HEK293 (cell line): ENCODE measurements around the gene CORO1C.
"Not testable (repeated sequence)": the region's sequence is repeated elsewhere in the genome, so short reads cannot be mapped to it uniquely, and the experiment has no call there.

Experiments
- ZNF521 ChIP-seq: fragments of 450-650 bp; formaldehyde crosslinking; IDR thresholded peaks from 2 replicates; pipeline ENCODE4 v1.5.1; 2017; ENCODE audit warnings: missing biosample characterization, mild to moderate bottlenecking, missing genetic modification characterization
- TF ChIP-seq, protein P1 (sequence below): fragments of 450-650 bp; formaldehyde crosslinking; IDR thresholded peaks from 2 replicates; pipeline ENCODE4 v1.5.1; 2016; ENCODE audit warnings: missing biosample characterization, missing genetic modification characterization
- TF ChIP-seq, protein P2 (sequence below): fragments of 450-650 bp; formaldehyde crosslinking; IDR thresholded peaks from 2 replicates; pipeline ENCODE4 v1.5.1; 2016; ENCODE audit warnings: missing biosample characterization, missing genetic modification characterization

DNA sequence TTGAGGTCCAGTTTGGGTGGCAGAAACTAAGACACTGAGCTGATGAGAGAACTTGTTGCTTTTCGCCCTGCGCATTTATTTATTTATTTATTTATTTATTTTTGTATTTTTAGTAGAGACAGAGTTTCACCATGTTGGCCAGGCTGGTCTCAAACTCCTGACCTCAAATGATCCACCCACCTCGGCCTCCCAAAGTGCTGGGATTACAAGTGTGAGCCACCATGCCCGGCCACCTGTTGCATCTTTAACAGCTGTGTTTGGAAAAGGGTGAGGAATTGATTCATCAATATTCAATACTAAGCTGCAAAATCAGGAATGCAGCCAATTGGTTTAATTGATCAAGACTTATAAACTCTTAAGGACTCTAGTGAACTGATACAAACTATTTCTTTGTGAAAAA, 73.2 kb downstream of the CORO1C start:
- TF ChIP-seq, protein P1, sequence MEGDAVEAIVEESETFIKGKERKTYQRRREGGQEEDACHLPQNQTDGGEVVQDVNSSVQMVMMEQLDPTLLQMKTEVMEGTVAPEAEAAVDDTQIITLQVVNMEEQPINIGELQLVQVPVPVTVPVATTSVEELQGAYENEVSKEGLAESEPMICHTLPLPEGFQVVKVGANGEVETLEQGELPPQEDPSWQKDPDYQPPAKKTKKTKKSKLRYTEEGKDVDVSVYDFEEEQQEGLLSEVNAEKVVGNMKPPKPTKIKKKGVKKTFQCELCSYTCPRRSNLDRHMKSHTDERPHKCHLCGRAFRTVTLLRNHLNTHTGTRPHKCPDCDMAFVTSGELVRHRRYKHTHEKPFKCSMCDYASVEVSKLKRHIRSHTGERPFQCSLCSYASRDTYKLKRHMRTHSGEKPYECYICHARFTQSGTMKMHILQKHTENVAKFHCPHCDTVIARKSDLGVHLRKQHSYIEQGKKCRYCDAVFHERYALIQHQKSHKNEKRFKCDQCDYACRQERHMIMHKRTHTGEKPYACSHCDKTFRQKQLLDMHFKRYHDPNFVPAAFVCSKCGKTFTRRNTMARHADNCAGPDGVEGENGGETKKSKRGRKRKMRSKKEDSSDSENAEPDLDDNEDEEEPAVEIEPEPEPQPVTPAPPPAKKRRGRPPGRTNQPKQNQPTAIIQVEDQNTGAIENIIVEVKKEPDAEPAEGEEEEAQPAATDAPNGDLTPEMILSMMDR (tag by site-specific recombination), result not testable (repeated sequence)
- TF ChIP-seq, protein P2, sequence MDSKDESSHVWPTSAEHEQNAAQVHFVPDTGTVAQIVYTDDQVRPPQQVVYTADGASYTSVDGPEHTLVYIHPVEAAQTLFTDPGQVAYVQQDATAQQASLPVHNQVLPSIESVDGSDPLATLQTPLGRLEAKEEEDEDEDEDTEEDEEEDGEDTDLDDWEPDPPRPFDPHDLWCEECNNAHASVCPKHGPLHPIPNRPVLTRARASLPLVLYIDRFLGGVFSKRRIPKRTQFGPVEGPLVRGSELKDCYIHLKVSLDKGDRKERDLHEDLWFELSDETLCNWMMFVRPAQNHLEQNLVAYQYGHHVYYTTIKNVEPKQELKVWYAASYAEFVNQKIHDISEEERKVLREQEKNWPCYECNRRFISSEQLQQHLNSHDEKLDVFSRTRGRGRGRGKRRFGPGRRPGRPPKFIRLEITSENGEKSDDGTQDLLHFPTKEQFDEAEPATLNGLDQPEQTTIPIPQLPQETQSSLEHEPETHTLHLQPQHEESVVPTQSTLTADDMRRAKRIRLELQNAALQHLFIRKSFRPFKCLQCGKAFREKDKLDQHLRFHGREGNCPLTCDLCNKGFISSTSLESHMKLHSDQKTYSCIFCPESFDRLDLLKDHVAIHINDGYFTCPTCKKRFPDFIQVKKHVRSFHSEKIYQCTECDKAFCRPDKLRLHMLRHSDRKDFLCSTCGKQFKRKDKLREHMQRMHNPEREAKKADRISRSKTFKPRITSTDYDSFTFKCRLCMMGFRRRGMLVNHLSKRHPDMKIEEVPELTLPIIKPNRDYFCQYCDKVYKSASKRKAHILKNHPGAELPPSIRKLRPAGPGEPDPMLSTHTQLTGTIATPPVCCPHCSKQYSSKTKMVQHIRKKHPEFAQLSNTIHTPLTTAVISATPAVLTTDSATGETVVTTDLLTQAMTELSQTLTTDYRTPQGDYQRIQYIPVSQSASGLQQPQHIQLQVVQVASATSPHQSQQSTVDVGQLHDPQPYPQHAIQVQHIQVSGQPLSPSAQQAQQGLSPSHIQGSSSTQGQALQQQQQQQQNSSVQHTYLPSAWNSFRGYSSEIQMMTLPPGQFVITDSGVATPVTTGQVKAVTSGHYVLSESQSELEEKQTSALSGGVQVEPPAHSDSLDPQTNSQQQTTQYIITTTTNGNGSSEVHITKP, result not testable (repeated sequence)
- TF ChIP-seq ZNF521, result not testable (repeated sequence)
